Body of pancreas (tissue), 4 donors: ENCODE data around the gene NUBP2.

Experiments used
- CTCF ChIP-seq, 7 experiments: fragments of 450-650 bp in 4 of 7; fragments of 200-600 bp in 3 of 7; sonication (generic) in 3 of 7; IDR thresholded peaks; one replicate each; pipeline ENCODE4 v1.5.1; 2016 to 2019; ENCODE audit warnings: antibody characterized with exemption in 7 of 7
- POLR2A ChIP-seq, 3 donors: fragments of 450-650 bp; IDR thresholded peaks; one replicate each; pipeline ENCODE4 v1.6.1; 2016; ENCODE audit warnings: antibody characterized with exemption in 3 of 3, mild to moderate bottlenecking in 2 of 3

GRCh38 chr16:1816396-1817275 lies 33.9 kb downstream of the NUBP2 start:
- TF ChIP-seq CTCF (IDR thresholded peaks at IDR 0.05) (no peak), POLR2A (IDR thresholded peaks at IDR 0.05) (no peak)
